HepG2 (cell line): ENCODE measurements around the gene CCDC201. TPM values are rescaled to one million over a fixed set of nuclear protein-coding genes. Genes with fewer than 3 reads are reported as not detected.

Source experiments
- ARHGAP35 ChIP-seq: sonication (generic); formaldehyde crosslinking; IDR thresholded peaks from 2 replicates; pipeline ENCODE4 v1.9.0; 2022; ENCODE audit warnings: mild to moderate bottlenecking, inconsistent platforms, moderate library complexity, missing genetic modification reagents, borderline replicate concordance
- ARID4A ChIP-seq: sonication (generic); formaldehyde crosslinking; IDR thresholded peaks from 2 replicates; pipeline ENCODE4 v1.5.0; 2020; ENCODE audit warnings: mild to moderate bottlenecking, missing genetic modification reagents, borderline replicate concordance
- DR1 ChIP-seq: sonication (generic); formaldehyde crosslinking; IDR thresholded peaks from 2 replicates; pipeline ENCODE4 v1.8.0; 2021; ENCODE audit warnings: mild to moderate bottlenecking, missing genetic modification reagents, inconsistent platforms
- ETV6 ChIP-seq: sonication (generic); formaldehyde crosslinking; conservative IDR thresholded peaks from 2 replicates; pipeline ENCODE4 v1.4.0; 2020; ENCODE audit warnings: missing genetic modification reagents
- HNF4A ChIP-seq: sonication (generic); formaldehyde crosslinking; IDR thresholded peaks from 2 replicates; pipeline ENCODE4 v1.4.0; 2020; ENCODE audit warnings: missing genetic modification reagents
- KAT8 ChIP-seq: IDR thresholded peaks from 2 replicates; pipeline ENCODE4 v1.6.1; 2016; ENCODE audit warnings: missing genetic modification reagents, missing compliant biosample characterization
- NFKB2 ChIP-seq: sonication (generic); formaldehyde crosslinking; IDR thresholded peaks from 2 replicates; pipeline ENCODE4 v1.4.0; 2020; ENCODE audit warnings: missing genetic modification reagents, borderline replicate concordance
- SP5 ChIP-seq: IDR thresholded peaks from 2 replicates; pipeline ENCODE4 v1.6.1; 2016; ENCODE audit warnings: low read depth, borderline replicate concordance
- SRSF4 ChIP-seq: fragments of 200-400 bp; formaldehyde crosslinking; IDR thresholded peaks from one replicate; pipeline ENCODE4 v1.6.1; 2018; ENCODE audit warnings: mild to moderate bottlenecking, low read depth, low read length, moderate library complexity; ENCODE audit not compliant: poor library complexity, severe bottlenecking
- TCF7L2 ChIP-seq: IDR thresholded peaks from 2 replicates; pipeline ENCODE4 v1.6.1; 2011; ENCODE audit warnings: mild to moderate bottlenecking, low read depth, low read length, moderate library complexity
- TRIM24 ChIP-seq: sonication (generic); formaldehyde crosslinking; IDR thresholded peaks from 2 replicates; pipeline ENCODE4 v1.8.0; 2022; ENCODE audit warnings: mild to moderate bottlenecking, missing genetic modification reagents
- U2AF2 ChIP-seq: fragments of 200-400 bp; formaldehyde crosslinking; IDR thresholded peaks from 2 replicates; pipeline ENCODE4 v1.6.1; 2017; ENCODE audit warnings: low read depth, mild to moderate bottlenecking, low read length
- YEATS2 ChIP-seq: sonication (generic); formaldehyde crosslinking; IDR thresholded peaks from 2 replicates; pipeline ENCODE4 v1.4.0; 2020; ENCODE audit warnings: missing genetic modification reagents, borderline replicate concordance
- ZNF44 ChIP-seq: sonication (generic); formaldehyde crosslinking; IDR thresholded peaks from 2 replicates; pipeline ENCODE4 v1.5.1; 2020; ENCODE audit warnings: mild to moderate bottlenecking, missing genetic modification reagents
- ZNF547 ChIP-seq: sonication (generic); formaldehyde crosslinking; IDR thresholded peaks from 2 replicates; pipeline ENCODE4 v1.5.1; 2020; ENCODE audit warnings: mild to moderate bottlenecking, missing genetic modification reagents
- ZNF552 ChIP-seq: sonication (generic); formaldehyde crosslinking; IDR thresholded peaks from 2 replicates; pipeline ENCODE4 v1.9.0; 2022; ENCODE audit warnings: missing genetic modification reagents, mild to moderate bottlenecking, borderline replicate concordance
- ZNF589 ChIP-seq: sonication (generic); formaldehyde crosslinking; conservative IDR thresholded peaks from 2 replicates; pipeline ENCODE4 v1.8.0; 2022; ENCODE audit warnings: mild to moderate bottlenecking, moderate library complexity, missing genetic modification reagents
- ZNF772 ChIP-seq: sonication (generic); formaldehyde crosslinking; IDR thresholded peaks from 2 replicates; pipeline ENCODE4 v1.5.0; 2020; ENCODE audit warnings: mild to moderate bottlenecking, missing genetic modification reagents
- polyA plus RNA-seq, 8 experiments: library from polyadenylated mRNA; depleted of rRNA in 3 of 8; stranded (reverse) in 7 of 8; unstranded in 1 of 8; fragments of >200 nt; fragmentation: Illumina TruSeq in 4 of 8; extraction: Trizol in 4 of 8; gene quantifications; 2 replicates each; pipeline versions ENCODE4 v1.2.1 to v1.2.3, GENCODE V29; 2011 to 2016; ENCODE audit warnings: low read depth in 4 of 8, missing spikeins in 1 of 8, mixed read lengths in 1 of 8; ENCODE audit not compliant: insufficient read depth in 1 of 8
- total RNA-seq, 5 experiments: library from RNA; depleted of rRNA; stranded (reverse); fragments of >200 nt; fragmentation: Illumina TruSeq; extraction: Trizol; gene quantifications; 2 replicates each; pipeline ENCODE4 v1.2.3, GENCODE V29; 2016; ENCODE audit warnings: low read depth in 1 of 5
- TF ChIP-seq, protein P1 (sequence below): sonication (generic); formaldehyde crosslinking; IDR thresholded peaks from 2 replicates; pipeline ENCODE4 v1.4.0; 2020; ENCODE audit warnings: mild to moderate bottlenecking, low read depth, missing genetic modification reagents
- TF ChIP-seq, protein P2 (sequence below): sonication (generic); formaldehyde crosslinking; IDR thresholded peaks from 2 replicates; pipeline ENCODE4 v1.4.0; 2020; ENCODE audit warnings: missing genetic modification reagents, mild to moderate bottlenecking, borderline replicate concordance
- TF ChIP-seq, protein P3 (sequence below): sonication (generic); formaldehyde crosslinking; IDR thresholded peaks from 2 replicates; pipeline ENCODE4 v1.8.1; 2023; ENCODE audit warnings: missing genetic modification reagents, inconsistent platforms, borderline replicate concordance

CCDC201 gene
- total and polyA plus RNA-seq, 2 of the 13 experiments (the other 11 are each of a cell fraction or from before 2014, with no cell fraction given): 0.92 TPM; not detected in 1

GRCh38 chr7:45885264-45885882 lies 12.5 kb upstream of the CCDC201 start (continued):
- TF ChIP-seq ARID4A (CRISPR knock-in tag) (peak; percentile 79; the same call in 1 of the 2 replicates), TRIM24 (CRISPR knock-in tag) (no peak), ZNF552 (CRISPR knock-in tag) (no peak; the same call in 1 of the 2 replicates), NFKB2 (peak; percentile 73; the same call in 1 of the 2 replicates), DR1 (CRISPR knock-in tag) (no peak), YEATS2 (CRISPR knock-in tag) (peak; percentile 56; the same call in 1 of the 2 replicates), HNF4A (peak; percentile 90), ZNF44 (CRISPR knock-in tag) (peak; percentile 77; the same call in 1 of the 2 replicates), KAT8 (peak; percentile 80), ZNF547 (CRISPR knock-in tag) (peak; percentile 69), ETV6 (CRISPR knock-in tag) (no peak), SRSF4 (no peak), TCF7L2 (no peak), ZNF589 (CRISPR knock-in tag) (peak; percentile 80; the same call in 1 of the 2 replicates), SP5 (CRISPR knock-in tag) (peak; percentile 100), U2AF2 (no peak), ZNF772 (CRISPR knock-in tag) (no peak; the same call in 1 of the 2 replicates), ARHGAP35 (no peak)
- TF ChIP-seq, protein P1, sequence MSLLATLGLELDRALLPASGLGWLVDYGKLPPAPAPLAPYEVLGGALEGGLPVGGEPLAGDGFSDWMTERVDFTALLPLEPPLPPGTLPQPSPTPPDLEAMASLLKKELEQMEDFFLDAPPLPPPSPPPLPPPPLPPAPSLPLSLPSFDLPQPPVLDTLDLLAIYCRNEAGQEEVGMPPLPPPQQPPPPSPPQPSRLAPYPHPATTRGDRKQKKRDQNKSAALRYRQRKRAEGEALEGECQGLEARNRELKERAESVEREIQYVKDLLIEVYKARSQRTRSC (CRISPR knock-in tag): no peak
- TF ChIP-seq, protein P2, sequence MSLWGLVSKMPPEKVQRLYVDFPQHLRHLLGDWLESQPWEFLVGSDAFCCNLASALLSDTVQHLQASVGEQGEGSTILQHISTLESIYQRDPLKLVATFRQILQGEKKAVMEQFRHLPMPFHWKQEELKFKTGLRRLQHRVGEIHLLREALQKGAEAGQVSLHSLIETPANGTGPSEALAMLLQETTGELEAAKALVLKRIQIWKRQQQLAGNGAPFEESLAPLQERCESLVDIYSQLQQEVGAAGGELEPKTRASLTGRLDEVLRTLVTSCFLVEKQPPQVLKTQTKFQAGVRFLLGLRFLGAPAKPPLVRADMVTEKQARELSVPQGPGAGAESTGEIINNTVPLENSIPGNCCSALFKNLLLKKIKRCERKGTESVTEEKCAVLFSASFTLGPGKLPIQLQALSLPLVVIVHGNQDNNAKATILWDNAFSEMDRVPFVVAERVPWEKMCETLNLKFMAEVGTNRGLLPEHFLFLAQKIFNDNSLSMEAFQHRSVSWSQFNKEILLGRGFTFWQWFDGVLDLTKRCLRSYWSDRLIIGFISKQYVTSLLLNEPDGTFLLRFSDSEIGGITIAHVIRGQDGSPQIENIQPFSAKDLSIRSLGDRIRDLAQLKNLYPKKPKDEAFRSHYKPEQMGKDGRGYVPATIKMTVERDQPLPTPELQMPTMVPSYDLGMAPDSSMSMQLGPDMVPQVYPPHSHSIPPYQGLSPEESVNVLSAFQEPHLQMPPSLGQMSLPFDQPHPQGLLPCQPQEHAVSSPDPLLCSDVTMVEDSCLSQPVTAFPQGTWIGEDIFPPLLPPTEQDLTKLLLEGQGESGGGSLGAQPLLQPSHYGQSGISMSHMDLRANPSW (CRISPR knock-in tag): peak; percentile 61; the same call in 1 of the 2 replicates
- TF ChIP-seq, protein P3, sequence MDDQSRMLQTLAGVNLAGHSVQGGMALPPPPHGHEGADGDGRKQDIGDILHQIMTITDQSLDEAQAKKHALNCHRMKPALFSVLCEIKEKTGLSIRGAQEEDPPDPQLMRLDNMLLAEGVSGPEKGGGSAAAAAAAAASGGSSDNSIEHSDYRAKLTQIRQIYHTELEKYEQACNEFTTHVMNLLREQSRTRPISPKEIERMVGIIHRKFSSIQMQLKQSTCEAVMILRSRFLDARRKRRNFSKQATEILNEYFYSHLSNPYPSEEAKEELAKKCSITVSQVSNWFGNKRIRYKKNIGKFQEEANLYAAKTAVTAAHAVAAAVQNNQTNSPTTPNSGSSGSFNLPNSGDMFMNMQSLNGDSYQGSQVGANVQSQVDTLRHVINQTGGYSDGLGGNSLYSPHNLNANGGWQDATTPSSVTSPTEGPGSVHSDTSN (CRISPR knock-in tag): no peak
